Stimulated activated CD4-positive, alpha-beta T cell treated with anti-CD3 and anti-CD28 coated beads, Interleukin-2, amount 100 ng/mL, for 24 hours (primary cell): ENCODE data around the gene OLFM1.
"Not testable (repeated sequence)": the region's sequence is repeated elsewhere in the genome, so short reads cannot be mapped to it uniquely, and the experiment has no call there.

Experiments used
- DNase-seq, 2 donors: peaks; one replicate each; pipeline ENCODE4 v3.0.0-alpha.2; 2020

OLFM1 gene

GRCh38 chr9:135060461-135061116 is 26.9 kb upstream of the OLFM1 start:
- no peak for DNase-seq

GRCh38 chr9:135061441-135061840 is 26.0 kb upstream of the OLFM1 start:
- DNase-seq: no peak

- DNase-seq: no peak
Observed at GRCh38 chr9:135062254-135062653, 25.2 kb upstream of the OLFM1 start.

GRCh38 chr9:135063466-135063865 is 24.0 kb upstream of the OLFM1 start:
- not testable (repeated sequence) for DNase-seq

GRCh38 chr9:135063888-135064287 is 23.6 kb upstream of the OLFM1 start:
- DNase-seq: not testable (repeated sequence)

- DNase-seq: no peak
Observed at GRCh38 chr9:135065151-135065550, 22.3 kb upstream of the OLFM1 start.

- DNase-seq: no peak
Observed at GRCh38 chr9:135065804-135066203, 21.7 kb upstream of the OLFM1 start.

GRCh38 chr9:135066291-135066690 is 21.2 kb upstream of the OLFM1 start:
- DNase-seq: no peak

- no peak for DNase-seq
Observed at GRCh38 chr9:135067096-135067710, 20.3 kb upstream of the OLFM1 start.

GRCh38 chr9:135068776-135069415 is 18.6 kb upstream of the OLFM1 start:
- DNase-seq: no peak

GRCh38 chr9:135069558-135070197 is 17.8 kb upstream of the OLFM1 start:
- DNase-seq: no peak

GRCh38 chr9:135070198-135070951 is 17.1 kb upstream of the OLFM1 start:
- DNase-seq: no peak

- no peak for DNase-seq
Observed at GRCh38 chr9:135070964-135071735, 16.3 kb upstream of the OLFM1 start.

GRCh38 chr9:135073081-135073740 is 14.3 kb upstream of the OLFM1 start:
- DNase-seq: no peak

- no peak for DNase-seq
Observed at GRCh38 chr9:135073741-135074305, 13.6 kb upstream of the OLFM1 start.

GRCh38 chr9:135074354-135075233 is 12.9 kb upstream of the OLFM1 start:
- DNase-seq: no peak

GRCh38 chr9:135075234-135076142 is 12.0 kb upstream of the OLFM1 start:
- no peak for DNase-seq

GRCh38 chr9:135076143-135076875 is 11.2 kb upstream of the OLFM1 start:
- no peak for DNase-seq
